GM18861 (cell line): ENCODE results near the gene S100A5.

Experiments
- ATAC-seq: cut with Tn5 transposase; IDR thresholded peaks from one replicate; pipeline ENCODE4 v1.9.1; 2021; ENCODE audit not compliant: unreplicated experiment

The S100A5 gene

DNA sequence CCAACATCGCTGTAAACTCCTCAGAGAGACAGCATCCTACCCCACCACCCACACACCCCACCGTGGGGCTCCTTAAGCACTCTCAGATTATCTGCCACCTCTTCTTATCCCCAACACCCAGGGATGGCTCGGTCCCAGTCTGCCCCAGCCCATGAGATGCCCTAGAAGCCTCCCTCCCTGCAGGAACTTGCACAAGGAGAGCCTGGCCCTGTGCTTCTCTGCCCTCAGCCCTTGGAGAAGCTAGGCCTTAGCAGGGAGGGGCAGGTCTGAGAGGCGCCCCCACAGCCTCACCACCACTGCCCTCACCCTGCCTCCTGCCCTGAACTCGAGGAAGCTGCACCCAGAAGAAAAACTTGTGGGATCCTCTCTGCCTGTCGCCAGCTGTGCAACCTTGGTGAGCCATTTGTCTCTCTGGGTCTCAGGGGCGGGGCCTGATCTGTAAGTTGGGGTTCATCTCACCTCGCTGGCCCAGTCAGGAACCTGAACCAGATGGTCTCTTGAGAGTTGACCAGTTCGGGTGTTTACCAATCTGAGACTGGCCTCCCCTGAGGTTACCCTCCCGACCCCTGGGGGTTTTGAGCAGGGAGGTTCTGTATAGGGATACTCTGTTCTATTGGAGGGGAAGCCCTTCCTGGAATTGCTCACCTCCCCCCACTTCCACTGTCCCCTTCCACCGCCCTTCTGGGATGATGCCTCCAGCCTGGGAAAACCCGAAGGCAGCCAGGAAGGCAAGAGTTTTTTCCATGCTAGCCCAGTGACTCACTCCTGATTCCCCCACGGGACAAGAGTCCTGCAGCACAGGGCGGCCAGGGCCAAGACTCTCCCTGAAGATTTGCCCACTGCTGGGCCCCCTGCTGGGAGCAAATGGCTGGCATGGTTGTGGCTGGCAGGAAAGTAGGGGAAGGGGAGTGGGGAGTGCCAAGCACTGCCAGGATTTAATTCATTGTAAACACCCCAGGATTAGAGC is 8.3 kb upstream of the S100A5 start, which contains the start of gene S100A3:
TSS of gene S100A3 (minus strand) at position 537 of the 967 bp plus-strand sequence. CDS start 773 bp downstream, outside the sequence.
- no peak for ATAC-seq

DNA sequence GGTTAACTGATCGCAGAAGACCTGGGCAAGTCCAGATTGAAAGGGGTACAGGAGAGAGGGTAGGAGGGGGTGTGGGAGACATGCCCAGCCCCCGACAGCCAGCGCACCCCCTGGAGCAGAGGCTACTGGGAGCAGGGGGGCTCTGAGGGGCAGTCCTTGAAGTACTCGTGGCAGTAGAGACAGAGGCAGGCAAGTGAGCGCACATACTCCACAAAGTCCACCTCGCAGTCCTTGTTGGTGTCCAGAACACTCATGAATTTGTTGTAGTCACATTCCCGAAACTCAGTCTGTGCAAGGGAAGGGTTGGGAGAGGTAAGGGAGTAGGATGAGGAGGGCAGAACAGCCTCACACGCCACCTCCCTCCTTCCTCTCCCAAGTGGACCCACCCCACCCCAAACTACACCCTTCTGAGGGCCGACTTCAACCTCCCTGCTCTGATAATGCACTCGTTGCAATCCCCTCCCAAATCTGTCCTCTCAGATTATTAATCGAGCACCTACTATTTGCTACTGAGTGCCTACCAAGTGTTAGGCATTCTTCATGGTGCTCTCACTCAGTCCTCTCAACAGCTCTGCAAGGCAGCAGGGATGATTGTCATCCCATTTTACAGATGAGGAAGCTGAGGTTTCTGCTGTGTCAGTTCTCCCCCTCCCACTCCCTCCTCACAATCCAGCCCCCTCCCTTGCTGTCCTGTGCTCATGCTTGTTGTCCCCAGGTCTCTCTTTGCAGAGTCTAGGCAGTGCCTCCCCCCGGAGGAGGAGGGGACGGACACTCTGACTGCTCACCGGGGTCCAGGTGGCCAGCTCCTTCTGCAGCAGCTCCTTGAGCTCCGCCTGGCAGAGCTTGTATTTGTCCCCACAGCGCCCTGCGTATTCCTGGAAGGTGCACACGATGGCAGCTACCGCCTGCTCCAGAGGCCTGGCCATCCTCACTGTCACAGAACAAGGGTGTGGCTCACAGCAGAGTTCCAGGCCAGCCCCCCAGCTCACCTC is 7.1 kb upstream of the S100A5 start:
- ATAC-seq = no peak

DNA sequence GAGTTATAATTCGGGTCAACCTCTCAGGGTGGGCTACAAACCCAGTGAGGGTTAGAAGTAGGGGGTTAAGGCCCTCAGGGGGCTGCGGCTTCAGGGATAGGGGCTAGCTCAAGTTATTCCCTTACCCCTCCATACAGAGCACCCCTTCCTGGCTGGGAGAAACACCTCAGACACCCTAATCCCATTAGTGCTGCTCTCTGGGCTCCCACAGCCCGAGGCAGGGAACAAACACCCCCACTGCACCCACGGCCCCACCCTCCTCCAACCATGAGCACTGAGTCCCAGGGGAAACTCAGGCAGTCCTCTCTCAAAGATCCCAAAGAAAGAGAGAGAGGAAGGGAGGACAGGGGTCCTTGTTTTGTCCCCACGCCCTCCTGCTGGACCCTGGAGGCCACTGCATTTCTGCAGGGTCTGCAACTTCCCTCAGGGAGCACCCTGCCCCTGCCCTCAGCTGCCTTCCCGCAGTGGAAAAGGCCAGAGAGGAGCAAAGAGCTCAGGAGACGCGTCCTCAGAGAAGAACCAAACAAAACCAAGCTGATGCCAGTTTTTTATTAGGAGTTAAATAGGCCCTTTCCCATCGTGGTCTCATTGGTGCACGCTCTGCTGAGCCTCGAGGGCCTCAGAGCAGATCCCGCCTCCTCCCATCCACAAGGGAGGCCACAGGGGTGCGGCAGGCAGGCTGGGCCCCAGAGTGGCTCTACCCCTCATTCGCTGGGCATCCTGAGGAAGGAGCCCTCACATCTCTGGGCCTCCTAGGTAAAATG is 6.2 kb upstream of the S100A5 start:
- no peak for ATAC-seq

DNA sequence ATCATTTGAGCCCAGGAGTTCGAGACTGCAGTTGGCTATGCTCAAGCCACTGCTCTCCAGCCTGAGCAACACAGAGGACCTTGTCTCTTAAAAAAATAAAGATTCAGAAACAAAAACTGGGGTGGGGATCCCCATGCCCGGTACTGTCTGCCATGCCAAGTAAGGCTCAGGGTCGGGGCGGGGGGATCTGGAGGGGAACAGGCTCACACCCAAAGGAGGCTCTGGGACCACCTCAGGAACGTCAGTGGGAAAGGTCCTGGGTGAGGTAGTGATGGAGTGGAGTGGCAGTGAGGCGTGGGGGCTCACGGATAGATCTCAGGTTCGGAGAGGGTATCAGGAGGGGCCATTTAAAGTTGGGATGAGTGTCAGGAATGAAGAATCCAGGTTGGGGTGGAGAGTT is 5.6 kb upstream of the S100A5 start:
- ATAC-seq = no peak

DNA sequence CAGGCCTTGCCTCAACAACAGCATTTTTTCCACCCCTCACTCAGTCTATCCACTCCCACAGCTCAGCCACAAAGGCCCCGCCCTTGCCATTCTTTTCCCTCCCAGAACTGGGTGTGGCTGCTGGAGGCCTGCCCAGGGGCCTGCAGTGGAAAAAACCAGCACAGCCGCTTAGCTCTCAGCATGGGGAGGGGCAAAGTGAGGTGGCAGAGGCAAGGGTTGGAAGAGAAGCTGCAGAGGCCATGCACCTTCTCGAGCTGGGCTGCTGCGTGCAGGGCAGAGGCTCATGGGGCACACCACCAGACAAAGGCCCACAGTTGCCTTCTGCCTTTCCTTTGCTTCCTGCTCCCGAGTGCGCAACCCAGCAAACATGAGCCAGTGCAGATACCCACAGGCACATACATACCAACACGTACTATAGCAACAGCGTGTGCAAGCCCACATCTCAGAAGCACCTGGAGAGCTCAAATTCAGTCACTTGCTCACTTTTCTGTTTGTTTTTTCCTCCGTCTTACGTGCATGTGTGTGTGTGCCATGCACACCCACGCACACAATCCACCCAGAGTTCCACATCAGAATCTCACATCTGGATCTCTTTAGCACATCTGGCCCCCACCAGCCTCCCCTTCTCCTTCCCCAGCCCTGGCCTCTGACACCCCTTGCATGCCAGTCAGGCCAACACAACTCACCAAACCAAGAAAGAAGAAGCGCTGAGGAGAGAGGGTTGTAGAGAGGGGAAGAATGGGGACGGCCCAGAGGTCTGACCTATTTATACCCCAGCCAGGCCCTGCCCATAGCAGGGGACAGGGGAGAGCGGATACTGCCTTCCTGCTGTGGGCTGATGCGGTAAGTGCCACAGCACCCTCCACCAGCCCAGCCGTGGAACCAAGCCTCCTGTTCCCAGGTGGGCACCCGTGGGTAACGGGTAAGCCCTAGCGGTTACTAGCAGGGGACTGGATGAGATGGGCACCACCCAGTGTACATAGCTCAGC is 4.6 kb upstream of the S100A5 start, which contains the start of gene S100A4:
TSS of gene S100A4 (minus strand) at position 740 of the 989 bp plus-strand sequence. CDS start 1,012 bp downstream, outside the sequence.
- peak; percentile 48 for ATAC-seq

DNA sequence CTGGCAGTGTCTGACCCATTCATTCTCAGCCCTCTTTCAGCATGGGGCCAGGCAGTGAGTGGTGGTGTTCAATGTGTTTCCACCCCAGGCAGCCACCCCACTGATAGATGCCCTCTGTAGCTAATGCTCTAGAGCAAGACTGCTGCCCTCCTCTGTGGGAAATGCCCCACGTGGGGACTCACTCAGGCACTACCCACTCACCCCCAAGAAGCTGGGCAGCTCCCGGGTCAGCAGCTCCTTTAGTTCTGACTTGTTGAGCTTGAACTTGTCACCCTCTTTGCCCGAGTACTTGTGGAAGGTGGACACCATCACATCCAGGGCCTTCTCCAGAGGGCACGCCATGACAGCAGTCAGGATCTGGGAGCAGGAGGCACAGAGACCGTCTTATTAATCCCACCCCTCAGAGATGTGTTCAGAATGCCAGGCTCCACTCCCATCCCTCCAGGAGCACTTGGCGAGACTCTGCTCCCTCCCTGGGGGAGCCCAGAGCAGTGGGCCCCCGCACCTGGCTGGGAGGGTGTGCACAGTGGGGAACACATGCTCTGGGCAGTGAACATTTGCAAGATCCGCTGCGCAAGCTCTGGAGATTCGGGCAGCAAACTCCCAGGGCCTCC is 3.8 kb upstream of the S100A5 start:
- no peak for ATAC-seq

DNA sequence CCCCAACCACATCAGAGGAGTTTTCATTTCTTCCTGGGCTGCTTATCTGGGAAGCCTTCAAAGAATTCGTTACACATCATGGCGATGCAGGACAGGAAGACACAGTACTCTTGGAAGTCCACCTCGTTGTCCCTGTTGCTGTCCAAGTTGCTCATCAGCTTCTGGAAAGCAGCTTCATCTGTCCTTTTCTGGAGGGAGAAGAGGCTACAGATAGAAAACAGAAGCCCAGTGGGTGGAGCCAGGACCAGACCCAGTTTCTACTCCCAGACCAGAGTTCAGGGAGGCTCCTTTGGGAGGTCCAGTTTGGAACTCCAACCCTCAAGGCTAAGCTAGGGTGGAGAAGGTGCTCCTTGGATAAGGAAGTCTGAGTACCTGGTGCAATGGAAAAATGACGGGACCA is 3.0 kb upstream of the S100A5 start:
- no peak for ATAC-seq

DNA sequence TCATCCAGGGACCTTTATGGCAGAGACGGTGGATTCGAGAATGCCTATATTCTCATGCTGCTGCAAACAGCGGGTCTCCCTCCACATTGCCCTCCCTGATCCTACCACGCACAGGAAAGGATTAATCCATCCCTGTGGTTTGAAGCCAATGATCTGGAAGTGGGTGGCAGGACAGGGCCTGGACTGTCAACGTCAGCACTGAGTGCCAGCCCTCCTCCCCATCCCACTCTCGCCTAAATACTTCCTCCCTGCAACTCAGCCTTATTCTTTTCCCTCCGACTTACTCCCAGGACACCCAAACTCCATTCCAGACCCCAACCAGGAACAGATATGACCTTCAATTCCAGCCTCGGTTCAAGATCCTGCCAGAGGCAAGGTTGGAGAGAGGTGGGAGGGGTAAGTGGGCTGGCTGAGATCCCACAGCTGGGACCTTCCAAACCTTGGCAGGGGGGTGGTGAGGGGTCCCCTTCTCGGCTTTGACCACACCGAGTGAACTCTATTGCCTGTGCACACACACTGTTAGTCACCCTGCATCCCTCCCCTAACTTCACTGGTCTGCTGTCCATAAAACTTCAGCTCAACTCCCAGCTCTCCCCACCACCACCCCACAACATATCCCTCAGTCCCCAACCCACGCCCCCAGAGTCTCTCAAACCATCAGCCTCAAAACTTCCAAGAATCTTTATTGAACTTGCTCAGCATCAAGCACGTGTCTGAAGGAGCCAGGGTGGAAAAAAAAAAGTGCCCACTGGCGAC is 2.4 kb upstream of the S100A5 start:
- no peak for ATAC-seq

DNA sequence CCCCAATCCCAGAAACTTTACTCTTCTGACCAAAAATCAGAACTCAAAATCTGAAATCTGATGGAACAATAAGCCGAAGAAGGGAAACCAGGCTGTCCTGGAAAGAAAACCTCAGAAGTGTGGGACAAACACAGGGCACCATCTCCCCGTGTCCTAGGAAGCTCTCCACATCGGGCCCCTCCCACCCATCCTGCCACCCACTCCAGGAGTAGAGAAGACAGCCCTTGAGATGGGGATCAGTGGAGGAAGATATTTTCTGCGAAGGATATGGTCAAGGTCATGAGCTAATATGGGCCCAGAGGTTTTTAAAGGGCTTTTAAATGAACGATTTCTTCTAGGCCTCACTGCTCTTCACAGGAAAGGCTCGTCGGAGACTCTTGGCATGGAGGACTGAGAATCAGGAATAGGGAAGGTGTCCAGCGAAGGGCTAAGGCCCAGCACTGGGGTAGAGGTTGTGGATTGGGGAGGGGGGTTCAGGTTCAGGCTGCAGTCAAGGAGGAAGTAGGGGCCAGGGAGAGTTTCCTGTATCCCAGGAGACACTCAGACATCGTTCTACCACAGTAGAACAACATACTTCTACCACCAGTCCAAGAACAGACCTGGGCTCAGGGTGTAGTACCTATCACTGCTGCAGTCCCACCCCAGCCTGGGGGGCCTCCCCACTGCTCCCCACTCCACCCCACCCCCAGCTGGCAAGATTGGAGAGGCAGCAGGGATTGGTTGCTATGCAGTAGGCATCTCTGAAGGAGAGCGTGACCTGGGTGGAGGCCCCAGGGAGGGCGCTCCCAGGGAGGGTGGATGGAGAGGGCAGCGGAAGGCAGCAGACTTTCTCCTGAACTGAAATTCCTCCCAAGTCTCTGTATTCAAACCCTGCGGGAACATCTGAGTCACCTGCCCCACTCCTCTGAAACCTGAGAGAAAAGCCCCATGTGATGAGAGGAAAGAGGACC is 1.2 kb upstream of the S100A5 start:
- no peak for ATAC-seq

DNA sequence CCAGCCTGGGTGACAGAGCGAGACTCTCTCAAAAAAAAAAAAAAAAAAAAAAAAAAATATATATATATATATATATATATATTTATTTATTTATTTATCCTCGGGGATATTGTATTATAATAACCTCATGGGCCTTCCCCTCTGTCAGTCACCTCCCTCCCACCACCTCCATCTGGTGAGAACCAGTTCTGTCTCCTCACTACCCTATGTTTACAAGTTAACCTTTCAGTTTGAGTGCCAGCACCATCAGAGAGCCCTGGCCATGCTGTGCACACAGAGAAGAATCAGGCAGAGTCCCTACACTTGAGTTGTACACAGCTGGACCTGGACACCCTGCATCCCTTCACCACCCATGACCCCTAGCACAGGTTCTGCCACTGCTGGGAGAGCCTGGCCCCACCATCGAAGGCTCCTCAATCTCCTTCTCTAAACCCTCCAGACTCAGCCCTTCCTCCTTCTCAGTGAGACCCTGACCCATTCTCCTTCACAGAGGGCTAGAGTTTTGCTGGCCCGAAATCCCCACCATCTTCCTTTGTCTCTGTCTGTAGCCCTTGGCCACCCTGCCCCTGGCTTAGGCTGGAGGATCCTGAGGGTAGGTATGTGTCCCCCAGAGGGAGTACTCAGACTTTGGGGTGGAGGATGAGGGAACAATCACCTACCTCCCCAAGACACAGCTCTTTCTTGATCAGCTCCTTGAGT is 1.2 kb downstream of the S100A5 start:
- no peak for ATAC-seq

DNA sequence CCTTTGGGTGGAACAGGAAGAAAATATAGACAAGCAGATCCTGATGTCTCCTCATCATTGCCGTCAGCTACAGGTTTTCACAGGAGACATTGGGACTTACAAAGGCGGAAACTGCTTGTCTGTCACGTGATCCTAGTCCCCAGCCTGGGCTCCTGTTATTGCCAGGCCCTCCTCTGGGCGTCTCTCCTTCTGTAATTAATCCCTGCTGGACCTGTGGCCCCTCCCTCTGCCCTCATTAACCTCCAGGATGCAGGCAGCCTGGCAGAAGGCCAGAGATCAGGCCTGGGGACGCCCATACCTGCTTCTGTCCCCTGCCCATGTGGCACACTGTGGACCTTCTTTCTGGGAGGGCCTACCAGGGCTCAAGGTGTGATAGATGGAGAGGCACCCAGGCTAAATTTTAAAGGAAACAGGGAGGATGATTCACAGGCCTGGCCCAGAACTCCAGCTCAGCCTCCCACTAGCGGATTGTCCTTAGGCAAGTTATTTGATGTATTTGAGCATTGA is 2.4 kb downstream of the S100A5 start:
- ATAC-seq = no peak

DNA sequence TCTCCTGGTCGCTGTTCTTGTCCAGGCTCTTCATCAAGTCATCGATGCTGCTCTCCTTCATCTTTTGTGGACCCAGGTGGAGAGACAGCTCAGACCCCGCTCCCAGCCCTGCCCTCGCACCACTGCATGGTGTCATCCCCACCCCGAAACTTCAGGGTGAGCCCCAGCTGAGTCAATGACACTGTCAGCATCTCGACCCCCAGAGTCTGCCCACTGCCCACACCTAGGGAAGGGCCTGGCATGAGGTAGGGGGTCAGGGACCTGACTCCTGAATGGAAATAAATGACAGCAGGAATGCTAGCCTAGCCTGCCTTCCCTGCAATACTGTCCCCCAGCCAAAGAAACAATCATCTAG is 3.4 kb downstream of the S100A5 start:
- ATAC-seq = no peak

DNA sequence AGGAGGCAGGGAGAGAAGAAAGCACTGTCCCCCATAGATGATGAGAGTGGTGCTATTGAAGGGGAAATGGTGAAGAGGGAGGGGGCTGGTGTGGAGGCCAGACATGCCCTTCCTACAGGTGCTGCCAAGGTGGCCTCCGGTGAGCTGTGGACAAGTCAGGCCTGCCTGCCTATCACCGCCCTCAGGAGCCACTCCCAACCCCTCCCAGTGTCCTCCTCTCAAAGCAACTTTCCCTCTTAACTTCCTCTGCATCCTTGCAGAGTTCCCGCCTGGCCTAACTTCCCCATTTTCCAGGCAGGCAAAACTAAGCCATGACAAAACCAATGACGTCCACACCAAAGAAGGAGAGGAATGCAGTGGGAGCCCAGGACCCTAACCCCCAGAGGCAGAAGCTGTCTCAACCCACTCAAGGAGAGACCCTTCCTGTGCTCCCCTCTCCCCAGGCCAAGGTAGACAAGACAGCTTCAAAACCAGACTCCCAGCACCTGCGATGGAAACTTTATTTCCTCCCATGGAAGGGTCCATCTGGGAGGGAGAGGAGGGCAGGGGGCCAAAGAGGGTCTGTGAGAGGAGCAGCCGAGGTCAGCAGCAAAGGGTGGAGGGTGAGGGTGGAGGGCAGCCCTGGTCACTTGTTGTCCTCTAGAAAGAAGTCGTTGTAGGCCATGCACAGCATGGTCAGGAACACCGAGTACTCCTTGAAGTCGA is 3.9 kb downstream of the S100A5 start:
- no peak for ATAC-seq

DNA sequence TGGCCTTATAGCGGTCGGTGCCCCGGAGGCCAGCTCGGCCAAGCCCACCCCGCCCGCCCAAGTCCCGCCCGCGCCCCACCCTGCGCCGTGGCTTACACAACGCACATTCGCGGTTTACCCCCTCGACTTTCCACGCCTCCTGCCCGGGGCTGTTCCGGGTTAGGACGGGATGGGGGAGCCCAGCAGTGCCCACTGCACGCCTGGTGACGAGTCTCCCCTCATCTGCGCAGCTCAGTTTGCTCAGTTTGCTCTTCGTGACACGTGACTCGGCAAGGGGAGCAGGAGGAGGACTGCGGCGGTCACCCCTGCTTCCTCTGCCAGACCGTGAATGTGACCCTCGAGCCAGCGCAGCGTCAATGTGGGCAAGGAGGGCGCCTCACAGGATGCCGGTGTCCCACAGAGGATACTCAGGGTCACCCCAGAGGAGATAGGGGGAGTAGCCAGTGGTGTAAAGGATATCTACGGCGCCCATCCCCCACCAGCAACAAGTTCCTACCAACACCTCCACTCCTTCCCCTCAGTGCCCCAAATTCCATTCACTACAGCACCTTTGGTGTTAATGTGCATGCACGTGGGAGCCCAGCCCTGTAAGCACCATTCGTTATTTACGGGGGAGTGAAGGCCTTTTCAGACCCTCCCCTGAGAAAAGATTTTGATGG is 4.6 kb downstream of the S100A5 start:
- ATAC-seq = no peak
